Kidney (tissue), 14 donors: Measurements from ENCODE around the gene GPN1. TPM values are rescaled to one million over a fixed set of nuclear protein-coding genes. Genes with fewer than 3 reads are reported as not detected.

Source experiments
- DNase-seq, 5 donors: peaks; one replicate each; pipeline ENCODE4 v3.0.0-alpha.2; 2013 to 2020
- FAIRE-seq: peaks from 2 replicates; lab custom pipeline; 2012; peaks lifted over from hg19 to GRCh38; lab: Jason Lieb, UNC
- H3K27ac ChIP-seq, 2 donors: one replicate each; pipeline ENCODE4 v1.7.0; 2013; ENCODE audit warnings: low read depth in 2 of 2, low read length in 2 of 2, inconsistent platforms in 1 of 2
- H3K27me3 ChIP-seq: one replicate; pipeline ENCODE4 v1.7.1; 2013; ENCODE audit warnings: low read length, inconsistent platforms; ENCODE audit not compliant: control insufficient read depth, insufficient read depth
- H3K36me3 ChIP-seq, 3 donors: one replicate each; pipeline versions ENCODE4 v1.7.0 to v1.7.1; 2013; ENCODE audit warnings: low read length in 3 of 3, control low read depth in 1 of 3, inconsistent platforms in 1 of 3; ENCODE audit not compliant: insufficient read depth in 3 of 3, control insufficient read depth in 2 of 3
- H3K4me1 ChIP-seq, 3 donors: one replicate each; pipeline versions ENCODE4 v1.7.0 to v1.7.1; 2013; ENCODE audit warnings: low read length in 3 of 3, inconsistent platforms in 1 of 3, low read depth in 1 of 3; ENCODE audit not compliant: control insufficient read depth in 2 of 3, insufficient read depth in 2 of 3
- H3K4me3 ChIP-seq, 3 donors: one replicate each; pipeline versions ENCODE4 v1.7.0 to v1.8.1; 2013; ENCODE audit warnings: low read length in 3 of 3, control low read depth in 1 of 3, inconsistent platforms in 1 of 3
- H3K9ac ChIP-seq, 3 donors: one replicate each; pipeline versions ENCODE4 v1.7.0 to v1.7.1; 2013; ENCODE audit warnings: low read length in 3 of 3, control low read depth in 1 of 3, inconsistent platforms in 1 of 3
- H3K9me3 ChIP-seq, 3 donors: one replicate each; pipeline versions ENCODE4 v1.7.0 to v1.7.1; 2013; ENCODE audit warnings: low read length in 3 of 3, control low read depth in 1 of 3, inconsistent platforms in 1 of 3; ENCODE audit not compliant: control insufficient read depth in 2 of 3, insufficient read depth in 1 of 3
- intact Hi-C: fragments of 100-400 bp; cut with DNase I; formaldehyde crosslinking; loops from one replicate; pipeline ENCODE4 v1.11.1; 2022
- polyA plus RNA-seq: library from polyadenylated mRNA; stranded (reverse); fragments of 350-450 nt; fragmentation: Illumina TruSeq; extraction: RNeasy Lipid Tissue Mini Kit (QIAGEN cat#74804); gene quantifications from one replicate; pipeline ENCODE4 v1.2.3, GENCODE V29; 2014; ENCODE audit warnings: low read depth, low replicate concordance; ENCODE audit not compliant: insufficient read depth
- total RNA-seq: library from RNA; stranded (reverse); fragmentation: NEBNext Ultra II Directional; extraction: Animal tissue kit (Norgen Biotek cat#: 25700); gene quantifications from one replicate; pipeline ENCODE4 v1.2.1, GENCODE V29; 2021
- TF ChIP-seq, protein P1 (sequence below): IDR thresholded peaks from 3 replicates; pipeline ENCODE4 v1.5.1; 2012; ENCODE audit warnings: mild to moderate bottlenecking, moderate library complexity, borderline replicate concordance; ENCODE audit not compliant: insufficient read depth; ENCODE audit errors: extremely low read depth
- donor health status: control.
- donor health status: control.
- donor health status: control.
- donor health status: control.
- donor health status: control.
- donor health status: DM: yes; HTN: yes; CAD: no.
- donor health status: Normal renal cell carcinoma (clear cell type).

Gene GPN1
- total and polyA plus RNA-seq, 2 donors from 2014 or later, result 28.1 to 31.6 TPM

- Histone ChIP-seq H3K36me3 (peaks cover 2 to 16% (median 5%) of the 10 kb centered on the region in 3 donors), H3K27me3 (no peaks in the 10 kb centered on the region), H3K4me1 (no peaks in the 10 kb centered on the region), H3K9ac (no peak overlapping the region), H3K27ac (no peak overlapping the region), H3K4me3 (no peak overlapping the region), H3K9me3 (no peaks in the 10 kb centered on the region)
- no peak for FAIRE-seq
- TF ChIP-seq, protein P1, sequence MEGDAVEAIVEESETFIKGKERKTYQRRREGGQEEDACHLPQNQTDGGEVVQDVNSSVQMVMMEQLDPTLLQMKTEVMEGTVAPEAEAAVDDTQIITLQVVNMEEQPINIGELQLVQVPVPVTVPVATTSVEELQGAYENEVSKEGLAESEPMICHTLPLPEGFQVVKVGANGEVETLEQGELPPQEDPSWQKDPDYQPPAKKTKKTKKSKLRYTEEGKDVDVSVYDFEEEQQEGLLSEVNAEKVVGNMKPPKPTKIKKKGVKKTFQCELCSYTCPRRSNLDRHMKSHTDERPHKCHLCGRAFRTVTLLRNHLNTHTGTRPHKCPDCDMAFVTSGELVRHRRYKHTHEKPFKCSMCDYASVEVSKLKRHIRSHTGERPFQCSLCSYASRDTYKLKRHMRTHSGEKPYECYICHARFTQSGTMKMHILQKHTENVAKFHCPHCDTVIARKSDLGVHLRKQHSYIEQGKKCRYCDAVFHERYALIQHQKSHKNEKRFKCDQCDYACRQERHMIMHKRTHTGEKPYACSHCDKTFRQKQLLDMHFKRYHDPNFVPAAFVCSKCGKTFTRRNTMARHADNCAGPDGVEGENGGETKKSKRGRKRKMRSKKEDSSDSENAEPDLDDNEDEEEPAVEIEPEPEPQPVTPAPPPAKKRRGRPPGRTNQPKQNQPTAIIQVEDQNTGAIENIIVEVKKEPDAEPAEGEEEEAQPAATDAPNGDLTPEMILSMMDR, result no peak
- no peak for DNase-seq
- intact Hi-C loops, result no loop called here
Measured at GRCh38 chr2:27697660-27698059, 68.8 kb downstream of the GPN1 start.

Other genes with a start within 250 kb of the GPN1 start
- gene ZNF513, start 248.3 kb upstream of the GPN1 start, total RNA-seq, result 23.6 TPM
- gene ZNF513, start 248.3 kb upstream of the GPN1 start, polyA plus RNA-seq, result 18.8 TPM
- gene PPM1G, start 219.5 kb upstream of the GPN1 start, total RNA-seq, result 60.7 TPM
- gene PPM1G, start 219.5 kb upstream of the GPN1 start, polyA plus RNA-seq, result 50.7 TPM
- gene NRBP1, start 200.4 kb upstream of the GPN1 start, total RNA-seq, result 69.5 TPM
- gene NRBP1, start 200.4 kb upstream of the GPN1 start, polyA plus RNA-seq, result 56.5 TPM
- gene KRTCAP3, start 186.7 kb upstream of the GPN1 start, total RNA-seq, result 32.1 TPM
- 17.2 TPM for gene KRTCAP3, start 186.7 kb upstream of the GPN1 start, polyA plus RNA-seq
- 40.3 TPM for gene IFT172, start 139.3 kb upstream of the GPN1 start, total RNA-seq
- gene IFT172, start 139.3 kb upstream of the GPN1 start, polyA plus RNA-seq, result 25.9 TPM
- gene FNDC4, start 133.8 kb upstream of the GPN1 start, total RNA-seq, result 18.0 TPM
- gene FNDC4, start 133.8 kb upstream of the GPN1 start, polyA plus RNA-seq, result 8.5 TPM
- gene GCKR, start 132.2 kb upstream of the GPN1 start, total RNA-seq, result 2.2 TPM
- gene GCKR, start 132.2 kb upstream of the GPN1 start, polyA plus RNA-seq, result not detected
- gene ZNF512, start 46.0 kb upstream of the GPN1 start, total RNA-seq, result 40.6 TPM
- 15.1 TPM for gene ZNF512, start 46.0 kb upstream of the GPN1 start, polyA plus RNA-seq
- 5.6 TPM for gene CCDC121, start within 50 bp of the GPN1 start, total RNA-seq
- gene CCDC121, start within 50 bp of the GPN1 start, polyA plus RNA-seq, result 4.2 TPM
- 29.6 TPM for gene SUPT7L, start 34.6 kb downstream of the GPN1 start, total RNA-seq
- 28.1 TPM for gene SUPT7L, start 34.6 kb downstream of the GPN1 start, polyA plus RNA-seq
- gene SLC4A1AP, start 34.8 kb downstream of the GPN1 start, total RNA-seq, result 20.9 TPM
- gene SLC4A1AP, start 34.8 kb downstream of the GPN1 start, polyA plus RNA-seq, result 19.1 TPM
- 107 TPM for gene MRPL33, start 142.7 kb downstream of the GPN1 start, total RNA-seq
- 312 TPM for gene MRPL33, start 142.7 kb downstream of the GPN1 start, polyA plus RNA-seq